Karpas-422 (cell line): ENCODE results near the gene FNTB. TPM values are rescaled to one million over a fixed set of nuclear protein-coding genes. Genes with fewer than 3 reads are reported as not detected.

Experiments used
- DNase-seq: peaks from one replicate; pipeline ENCODE4 v3.0.0-alpha.2; 2015
- H2AFZ ChIP-seq: fragments of 200-600 bp; sonication (generic); 2 replicates; pipeline ENCODE4 v1.6.1; 2014; ENCODE audit warnings: antibody characterized with exemption, low read length, mixed read lengths
- H3K27ac ChIP-seq: fragments of 200-600 bp; sonication (generic); 2 replicates; pipeline ENCODE4 v1.5.1; 2014; ENCODE audit warnings: mild to moderate bottlenecking, low read length, moderate library complexity
- H3K27me3 ChIP-seq: fragments of 200-600 bp; sonication (generic); 2 replicates; pipeline ENCODE4 v1.6.1; 2014; ENCODE audit warnings: low read length, mixed read lengths
- H3K36me3 ChIP-seq: fragments of 200-600 bp; sonication (generic); 2 replicates; pipeline ENCODE4 v1.6.1; 2014; ENCODE audit warnings: low read length, mixed read lengths; ENCODE audit not compliant: insufficient read depth
- H3K4me1 ChIP-seq: fragments of 200-600 bp; sonication (generic); 2 replicates; pipeline ENCODE4 v1.6.1; 2014; ENCODE audit warnings: mild to moderate bottlenecking, low read length, mixed read lengths
- H3K4me2 ChIP-seq: fragments of 200-600 bp; sonication (generic); 2 replicates; pipeline ENCODE4 v1.6.1; 2014; ENCODE audit warnings: low read length, low read depth, mild to moderate bottlenecking; ENCODE audit not compliant: poor library complexity, severe bottlenecking
- H3K4me3 ChIP-seq: fragments of 200-600 bp; sonication (generic); 2 replicates; pipeline ENCODE4 v1.5.1; 2014; ENCODE audit warnings: mild to moderate bottlenecking, antibody characterized with exemption, low read length, mixed read lengths
- H3K79me2 ChIP-seq: fragments of 200-600 bp; sonication (generic); 2 replicates; pipeline ENCODE4 v1.6.1; 2014; ENCODE audit warnings: mild to moderate bottlenecking, low read length, mixed read lengths
- H3K9ac ChIP-seq: fragments of 200-600 bp; sonication (generic); 2 replicates; pipeline ENCODE4 v1.6.0; 2014; ENCODE audit warnings: low read length
- H3K9me2 ChIP-seq: fragments of 200-600 bp; sonication (generic), shearing (Covaris generic); replicated peaks from 2 replicates; pipeline ENCODE4 v1.6.0; 2014; ENCODE audit warnings: mild to moderate bottlenecking, low read length, moderate library complexity; ENCODE audit not compliant: insufficient read depth
- H3K9me3 ChIP-seq: fragments of 300-700, 200-600 bp; sonication (generic); 2 replicates; pipeline ENCODE4 v1.6.1; 2014; ENCODE audit warnings: low read length, mixed read lengths
- H4K20me1 ChIP-seq: fragments of 200-600 bp; sonication (generic); 2 replicates; pipeline ENCODE4 v1.6.1; 2014; ENCODE audit warnings: mild to moderate bottlenecking, antibody characterized with exemption, low read length, low read depth; ENCODE audit not compliant: insufficient read depth
- total RNA-seq: library from RNA; depleted of rRNA; stranded (reverse); fragments of >200 nt; shearing (Covaris generic); gene quantifications from 2 replicates; pipeline ENCODE4 v1.2.3, GENCODE V29; 2014; ENCODE audit warnings: low replicate concordance

Gene FNTB
- total RNA-seq, 1 experiment from 2014 or later = 16.0 TPM

GRCh38 chr14:65044596-65044959, 57.9 kb downstream of the FNTB start:
- Histone ChIP-seq H3K9ac (no peak overlapping the region), H4K20me1 (no peaks in the 10 kb centered on the region), H3K36me3 (no peaks in the 10 kb centered on the region; the same call in 1 of the 2 replicates), H3K79me2 (no peaks in the 10 kb centered on the region), H2AFZ (no peak overlapping the region), H3K27ac (no peak overlapping the region), H3K9me3 (no peaks in the 10 kb centered on the region), H3K4me3 (no peak overlapping the region), H3K9me2 (no peaks in the 10 kb centered on the region), H3K4me1 (peaks cover 8% of the 10 kb centered on the region; the same call in 1 of the 2 replicates), H3K4me2 (no peak overlapping the region), H3K27me3 (no peaks in the 10 kb centered on the region)
- no peak for DNase-seq

GRCh38 chr14:65045006-65045405, 58.3 kb downstream of the FNTB start:
- H3K27ac ChIP-seq = no peak overlapping the region
- no peaks in the 10 kb centered on the region for H3K9me2 ChIP-seq
- no peaks in the 10 kb centered on the region for H4K20me1 ChIP-seq
- H3K4me1 ChIP-seq = peaks cover 8% of the 10 kb centered on the region; the same call in 1 of the 2 replicates
- no peak for DNase-seq
- H3K4me3 ChIP-seq = no peak overlapping the region
- no peaks in the 10 kb centered on the region for H3K79me2 ChIP-seq
- H2AFZ ChIP-seq = no peak overlapping the region
- no peak overlapping the region for H3K9ac ChIP-seq
- no peaks in the 10 kb centered on the region for H3K27me3 ChIP-seq
- H3K4me2 ChIP-seq = no peak overlapping the region
- no peaks in the 10 kb centered on the region for H3K9me3 ChIP-seq
- H3K36me3 ChIP-seq = no peaks in the 10 kb centered on the region; the same call in 1 of the 2 replicates

- Histone ChIP-seq H3K36me3 (no peaks in the 10 kb centered on the region; the same call in 1 of the 2 replicates), H3K79me2 (0 out of 2 replicates have a peak, but pooled peaks cover 1% of the 10 kb centered on the region), H3K4me3 (no peak overlapping the region), H3K9ac (no peak overlapping the region), H3K9me3 (no peaks in the 10 kb centered on the region), H3K4me2 (no peak overlapping the region), H3K27ac (no peak overlapping the region), H3K9me2 (no peaks in the 10 kb centered on the region), H4K20me1 (no peaks in the 10 kb centered on the region), H2AFZ (no peak overlapping the region), H3K27me3 (no peaks in the 10 kb centered on the region), H3K4me1 (peaks cover 8% of the 10 kb centered on the region; the same call in 1 of the 2 replicates)
- no peak for DNase-seq
Observed at GRCh38 chr14:65045709-65046108, 59.0 kb downstream of the FNTB start.

- no peak overlapping the region for H2AFZ ChIP-seq
- no peak for DNase-seq
- H4K20me1 ChIP-seq = no peaks in the 10 kb centered on the region
- peaks cover 9% of the 10 kb centered on the region; the same call in 1 of the 2 replicates for H3K79me2 ChIP-seq
- H3K4me3 ChIP-seq = no peak overlapping the region
- no peak overlapping the region for H3K4me2 ChIP-seq
- no peaks in the 10 kb centered on the region for H3K9me2 ChIP-seq
- peaks cover 5% of the 10 kb centered on the region; the same call in 1 of the 2 replicates for H3K36me3 ChIP-seq
- H3K27ac ChIP-seq = no peak overlapping the region
- H3K4me1 ChIP-seq = 0 out of 2 replicates have a peak, but pooled peaks cover 3% of the 10 kb centered on the region
- H3K27me3 ChIP-seq = no peaks in the 10 kb centered on the region
- H3K9me3 ChIP-seq = no peaks in the 10 kb centered on the region
- no peak overlapping the region for H3K9ac ChIP-seq
Observed at GRCh38 chr14:65052832-65053231, 66.1 kb downstream of the FNTB start.

- Histone ChIP-seq H3K9ac (no peak overlapping the region), H3K79me2 (peaks cover 9% of the 10 kb centered on the region; the same call in 1 of the 2 replicates), H3K4me3 (no peak overlapping the region), H3K9me2 (no peaks in the 10 kb centered on the region), H4K20me1 (no peaks in the 10 kb centered on the region), H3K4me1 (0 out of 2 replicates have a peak, but pooled peaks cover 3% of the 10 kb centered on the region), H2AFZ (no peak overlapping the region), H3K27me3 (no peaks in the 10 kb centered on the region), H3K36me3 (peaks cover 5% of the 10 kb centered on the region; the same call in 1 of the 2 replicates), H3K27ac (no peak overlapping the region), H3K9me3 (no peaks in the 10 kb centered on the region), H3K4me2 (no peak overlapping the region)
- DNase-seq = no peak
Observed at GRCh38 chr14:65053466-65053865, 66.8 kb downstream of the FNTB start.

GRCh38 chr14:65054471-65055085, 67.9 kb downstream of the FNTB start:
- Histone ChIP-seq H3K4me2 (no peak overlapping the region), H3K4me1 (no peaks in the 10 kb centered on the region), H3K79me2 (peaks cover 9% of the 10 kb centered on the region; the same call in 1 of the 2 replicates), H3K9ac (no peak overlapping the region), H2AFZ (no peak overlapping the region), H3K27ac (no peak overlapping the region), H3K27me3 (no peaks in the 10 kb centered on the region), H3K9me2 (no peaks in the 10 kb centered on the region), H3K36me3 (peaks cover 5% of the 10 kb centered on the region; the same call in 1 of the 2 replicates), H4K20me1 (no peaks in the 10 kb centered on the region), H3K4me3 (no peak overlapping the region), H3K9me3 (no peaks in the 10 kb centered on the region)
- no peak for DNase-seq

- no peaks in the 10 kb centered on the region for H3K27me3 ChIP-seq
- no peak overlapping the region for H3K4me3 ChIP-seq
- DNase-seq = no peak
- H3K36me3 ChIP-seq = peaks cover 14% of the 10 kb centered on the region; the same call in 1 of the 2 replicates
- no peak overlapping the region for H3K27ac ChIP-seq
- H3K79me2 ChIP-seq = peaks cover 2% of the 10 kb centered on the region; the same call in 1 of the 2 replicates
- H3K9ac ChIP-seq = no peak overlapping the region
- H2AFZ ChIP-seq = no peak overlapping the region
- no peaks in the 10 kb centered on the region for H3K4me1 ChIP-seq
- H3K9me2 ChIP-seq = no peaks in the 10 kb centered on the region
- no peaks in the 10 kb centered on the region for H4K20me1 ChIP-seq
- H3K4me2 ChIP-seq = no peak overlapping the region
- H3K9me3 ChIP-seq = no peaks in the 10 kb centered on the region
Observed at GRCh38 chr14:65057695-65058094, 71.0 kb downstream of the FNTB start.

- Histone ChIP-seq H3K79me2 (no peaks in the 10 kb centered on the region), H3K9me2 (no peaks in the 10 kb centered on the region), H3K36me3 (peaks cover 33% of the 10 kb centered on the region), H3K4me1 (no peaks in the 10 kb centered on the region), H3K9me3 (no peaks in the 10 kb centered on the region), H3K27ac (no peak overlapping the region), H3K27me3 (no peaks in the 10 kb centered on the region), H3K9ac (no peak overlapping the region), H2AFZ (no peak overlapping the region), H3K4me2 (no peak overlapping the region), H4K20me1 (no peaks in the 10 kb centered on the region), H3K4me3 (no peak overlapping the region)
- DNase-seq = no peak
Observed at GRCh38 chr14:65062096-65063075, 75.7 kb downstream of the FNTB start.
